Measurements from ENCODE around the gene F8.

DNA sequence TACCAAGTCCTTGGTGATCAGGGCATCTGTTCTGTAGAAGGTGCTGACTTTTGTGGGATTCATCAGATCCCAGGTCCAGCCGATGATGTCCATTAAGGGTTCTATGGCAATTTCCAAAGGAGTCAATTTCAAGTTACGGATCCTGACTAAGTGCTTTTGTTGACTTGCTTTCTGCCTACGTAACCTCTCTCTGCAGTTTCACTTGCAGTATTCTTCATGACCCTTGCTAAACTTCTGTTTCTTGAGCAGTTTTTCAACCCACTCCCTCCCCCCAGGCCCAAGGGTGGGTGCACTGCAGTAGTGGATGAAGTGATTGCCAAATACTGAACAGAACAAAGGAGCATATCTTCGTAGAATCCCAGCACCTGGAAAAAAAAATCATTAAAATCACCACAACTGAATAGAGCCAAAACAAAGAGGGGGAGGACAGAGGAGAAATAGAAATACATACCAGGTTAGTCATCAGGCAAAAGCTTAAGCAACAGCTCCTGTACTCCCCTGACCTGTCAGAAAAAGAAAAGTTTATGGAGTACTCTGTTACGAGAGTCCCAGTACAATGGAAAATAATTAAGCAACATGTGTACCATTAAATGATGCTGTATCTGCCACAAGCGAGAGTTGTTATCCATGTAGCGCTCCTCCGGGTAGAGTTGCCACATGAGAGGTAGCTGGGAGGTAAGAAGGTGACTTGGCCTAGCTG, 42.7 kb upstream of the F8 start:
- TF ChIP-seq, protein P1, sequence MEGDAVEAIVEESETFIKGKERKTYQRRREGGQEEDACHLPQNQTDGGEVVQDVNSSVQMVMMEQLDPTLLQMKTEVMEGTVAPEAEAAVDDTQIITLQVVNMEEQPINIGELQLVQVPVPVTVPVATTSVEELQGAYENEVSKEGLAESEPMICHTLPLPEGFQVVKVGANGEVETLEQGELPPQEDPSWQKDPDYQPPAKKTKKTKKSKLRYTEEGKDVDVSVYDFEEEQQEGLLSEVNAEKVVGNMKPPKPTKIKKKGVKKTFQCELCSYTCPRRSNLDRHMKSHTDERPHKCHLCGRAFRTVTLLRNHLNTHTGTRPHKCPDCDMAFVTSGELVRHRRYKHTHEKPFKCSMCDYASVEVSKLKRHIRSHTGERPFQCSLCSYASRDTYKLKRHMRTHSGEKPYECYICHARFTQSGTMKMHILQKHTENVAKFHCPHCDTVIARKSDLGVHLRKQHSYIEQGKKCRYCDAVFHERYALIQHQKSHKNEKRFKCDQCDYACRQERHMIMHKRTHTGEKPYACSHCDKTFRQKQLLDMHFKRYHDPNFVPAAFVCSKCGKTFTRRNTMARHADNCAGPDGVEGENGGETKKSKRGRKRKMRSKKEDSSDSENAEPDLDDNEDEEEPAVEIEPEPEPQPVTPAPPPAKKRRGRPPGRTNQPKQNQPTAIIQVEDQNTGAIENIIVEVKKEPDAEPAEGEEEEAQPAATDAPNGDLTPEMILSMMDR (IDR thresholded peaks at IDR 0.05), result no peak
- TF ChIP-seq ZFX (IDR thresholded peaks at IDR 0.05; ENCODE audit: borderline replicate concordance), result no peak
